A549 (cell line): ENCODE results near the gene NLK. TPM values are rescaled to one million over a fixed set of nuclear protein-coding genes. Genes with fewer than 3 reads are reported as not detected.
A peak's percentile ranks its signal among the peaks of the same experiment; 100 is the strongest.
"Not testable (repeated sequence)": the region's sequence is repeated elsewhere in the genome, so short reads cannot be mapped to it uniquely, and the experiment has no call there.

Experiments used
- ATAC-seq, 2 experiments: fragments of 200-7000 bp in 1 of 2; fragments of >200 bp in 1 of 2; cut with Nextera tagmentation in 1 of 2; cut with Tn5 transposase in 1 of 2; 3 replicates each; pipeline versions ENCODE4 v1.8.0 to v1.9.1; 2018 to 2020; ENCODE audit warnings: mild to moderate bottlenecking in 1 of 2, moderate library complexity in 1 of 2
- CTCF ChIA-PET: fragments of 300-600 bp; sonication (Branson Sonifier 250); formaldehyde crosslinking; extraction: SDS; loops from one replicate; lab custom pipeline; 2021; ENCODE audit warnings: antibody characterized with exemption, inconsistent platforms; lab: Yijun Ruan, JAX
- POLR2A ChIA-PET: fragments of 350-600 bp; formaldehyde crosslinking; extraction: SDS; loops from one replicate; lab custom pipeline; 2021; ENCODE audit warnings: antibody characterized with exemption, inconsistent platforms; lab: Yijun Ruan, JAX
- DNase-seq, 2 experiments: peaks; one replicate each; pipeline versions ENCODE4 v3.0.0 to v3.0.0-alpha.2; 2011 to 2016; ENCODE audit warnings: low read depth in 1 of 2, low spot score in 1 of 2
- FAIRE-seq: peaks from 2 replicates; lab custom pipeline; 2011; peaks lifted over from hg19 to GRCh38; lab: Jason Lieb, UNC
- H3K27ac ChIP-seq, 2 experiments: fragments of >200 bp; sonication (Bioruptor Twin); formaldehyde crosslinking; 3 replicates each; pipeline ENCODE4 v1.5.1; 2016 to 2017
- H3K4me1 ChIP-seq: fragments of >200 bp; sonication (Bioruptor Twin); formaldehyde crosslinking; 3 replicates; pipeline ENCODE4 v1.6.1; 2016
- H3K4me2 ChIP-seq: fragments of >200 bp; sonication (Bioruptor Twin); formaldehyde crosslinking; 3 replicates; pipeline ENCODE4 v1.6.1; 2016
- H3K4me3 ChIP-seq: fragments of >200 bp; sonication (Bioruptor Twin); formaldehyde crosslinking; 3 replicates; pipeline ENCODE4 v1.5.1; 2016
- H3K9me3 ChIP-seq: fragments of >200 bp; sonication (Bioruptor Twin); formaldehyde crosslinking; 3 replicates; pipeline ENCODE4 v1.6.1; 2016
- CBX8 ChIP-seq: fragments of 200-600 bp; sonication (generic); IDR thresholded peaks from 2 replicates; pipeline ENCODE4 v1.6.1; 2016
- HOXA7 ChIP-seq: fragments of 250-450 bp; sonication (Bioruptor Pico); IDR thresholded peaks from 2 replicates; pipeline ENCODE4 v1.5.0; 2020; ENCODE audit warnings: mild to moderate bottlenecking, moderate library complexity
- MAFK ChIP-seq: fragments of 450-650 bp; IDR thresholded peaks from 2 replicates; pipeline ENCODE4 v1.6.1; 2014; ENCODE audit not compliant: partially characterized antibody
- RAD21 ChIP-seq, 2 experiments: fragments of >200 bp in 1 of 2; sonication (Bioruptor Twin) in 1 of 2; formaldehyde crosslinking in 1 of 2; IDR thresholded peaks in 1 of 2; conservative IDR thresholded peaks in 1 of 2; 2 replicates in 1 of 2; 3 replicates in 1 of 2; pipeline ENCODE4 v1.6.1; 2012 to 2018; ENCODE audit warnings: inconsistent platforms in 1 of 2
- SMC3 ChIP-seq: fragments of >200 bp; sonication (Bioruptor Twin); formaldehyde crosslinking; IDR thresholded peaks from 3 replicates; pipeline ENCODE4 v1.6.1; 2018; ENCODE audit warnings: inconsistent platforms
- WGBS: methylation state at CpG from one replicate; pipeline ENCODE4 v1.1.6; 2017; ENCODE audit errors: missing lambda C conversion rate; 5-methylcytosine and 5-hydroxymethylcytosine counted together
- polyA plus RNA-seq, 4 experiments: library from polyadenylated mRNA; depleted of rRNA in 3 of 4; stranded (reverse); fragments of >200 nt; fragmentation: RNase III in 1 of 4; extraction: RNeasy Plus Mini Kit Qiagen cat#74134 plus additional on column Dnase treatment in 1 of 4; gene quantifications; 2 replicates in 3 of 4; 3 replicates in 1 of 4; pipeline ENCODE4 v1.2.3, GENCODE V29; 2011 to 2017
- TF ChIP-seq, protein P1 (sequence below): fragments of >200 bp; sonication (Bioruptor Twin); formaldehyde crosslinking; IDR thresholded peaks from 3 replicates; pipeline ENCODE4 v1.5.1; 2016

Gene NLK
- polyA plus RNA-seq, 2 of the 4 experiments (the other 2 are of a cell fraction): 11.8 to 26.5 TPM

- ChIA-PET POLR2A (no interaction called here), CTCF (interaction anchor here (1.0 to 17.5 kb wide), 8 partner anchors 13 to 125 kb away, joined by 3 to 338 read pairs (median 5); no protein-coding TSS in a partner anchor)
- Histone ChIP-seq H3K27ac (no peak overlapping the region), H3K9me3 (no peaks in the 10 kb centered on the region), H3K4me2 (no peak overlapping the region), H3K4me1 (peaks cover 14% of the 10 kb centered on the region; the same call in 2 of the 3 replicates), H3K4me3 (no peak overlapping the region)
- TF ChIP-seq RAD21 (conservative IDR thresholded peaks at IDR 0.05 in 1 of 2, IDR thresholded peaks at IDR 0.05 in 1 of 2) (no peak), HOXA7 (CRISPR knock-in tag) (no peak), MAFK (peak; percentile 82), CBX8 (no peak)
- ATAC-seq (no peak), FAIRE-seq (no peak), DNase-seq (no peak)
- WGBS: 81% methylated on average over 7 of the region's 7 CpGs
Measured at GRCh38 chr17:28230011-28230410, 187.5 kb downstream of the NLK start.

GRCh38 chr17:28230607-28231006 lies 188.1 kb downstream of the NLK start:
- not testable (repeated sequence) for FAIRE-seq, H3K27ac ChIP-seq, DNase-seq, H3K4me3 ChIP-seq, H3K4me2 ChIP-seq, ATAC-seq, H3K9me3 ChIP-seq
- WGBS: 58% methylated on average over 6 of the region's 6 CpGs
- POLR2A ChIA-PET: interaction anchor here (1.5 kb wide), 1 partner anchor 105 kb away, joined by 3 read pairs; the partner anchor contains the start of genes IFT20 and TNFAIP1
- CTCF ChIA-PET: interaction anchor here (1.0 to 17.5 kb wide), 9 partner anchors 17 to 139 kb away, joined by 3 to 338 read pairs (median 4); no protein-coding TSS in a partner anchor
- H3K4me1 ChIP-seq: peaks cover 14% of the 10 kb centered on the region; the same call in 2 of the 3 replicates

DNA sequence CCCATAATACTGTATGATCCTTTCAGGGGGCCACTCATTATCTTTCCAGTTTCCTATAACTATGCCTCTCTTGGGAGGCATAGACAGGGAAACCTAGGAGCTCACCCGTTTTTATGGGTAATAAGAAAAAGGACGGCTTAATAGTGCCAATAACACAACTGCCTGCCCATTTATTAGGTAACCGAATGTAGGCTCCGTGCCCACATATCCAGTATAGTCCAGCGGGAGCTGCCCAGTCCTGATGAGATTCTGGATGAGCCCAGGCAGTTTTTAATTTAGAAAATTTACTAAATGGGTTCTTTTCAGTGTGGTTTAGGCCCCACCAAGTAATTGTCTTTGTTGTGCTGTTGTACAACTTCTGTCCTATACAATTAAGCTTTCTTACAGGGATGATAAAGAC lies 189.1 kb downstream of the NLK start:
- not testable (repeated sequence) for H3K4me2 ChIP-seq, DNase-seq, ATAC-seq, H3K4me3 ChIP-seq, H3K27ac ChIP-seq, H3K9me3 ChIP-seq, FAIRE-seq
- POLR2A ChIA-PET: interaction anchor here (1.5 kb wide), 1 partner anchor 104 kb away, joined by 3 read pairs; the partner anchor contains the start of genes IFT20 and TNFAIP1
- CTCF ChIA-PET: interaction anchor here (0.7 to 17.5 kb wide), 21 partner anchors 11 to 185 kb away, joined by 3 to 338 read pairs (median 4); partner anchors contain the start of genes IFT20 and TNFAIP1
- peaks cover 14% of the 10 kb centered on the region; the same call in 2 of the 3 replicates for H3K4me1 ChIP-seq
- 53% methylated on average over 5 of the region's 5 CpGs for WGBS

- ChIA-PET CTCF (interaction anchor here (0.8 to 17.5 kb wide), 24 partner anchors 11 to 260 kb away, joined by 3 to 338 read pairs (median 4); partner anchors contain the start of genes IFT20, SLC13A2 and TNFAIP1), POLR2A (interaction anchor here (1.2 kb wide), 1 partner anchor 102 kb away, joined by 4 read pairs; the partner anchor contains the start of genes IFT20 and TNFAIP1)
- H3K27ac ChIP-seq, H3K4me1 ChIP-seq, H3K4me3 ChIP-seq, ATAC-seq, H3K9me3 ChIP-seq, FAIRE-seq: not testable (repeated sequence)
- DNase-seq: peak in 1 of 2 experiments; percentile 21
- TF ChIP-seq RAD21 (conservative IDR thresholded peaks at IDR 0.05 in 1 of 2, IDR thresholded peaks at IDR 0.05 in 1 of 2): peak; percentile 47 to 52
- 0 out of 3 replicates have a peak, but pooled peaks have one; percentile 16 for TF ChIP-seq SMC3
- TF ChIP-seq, protein P1, sequence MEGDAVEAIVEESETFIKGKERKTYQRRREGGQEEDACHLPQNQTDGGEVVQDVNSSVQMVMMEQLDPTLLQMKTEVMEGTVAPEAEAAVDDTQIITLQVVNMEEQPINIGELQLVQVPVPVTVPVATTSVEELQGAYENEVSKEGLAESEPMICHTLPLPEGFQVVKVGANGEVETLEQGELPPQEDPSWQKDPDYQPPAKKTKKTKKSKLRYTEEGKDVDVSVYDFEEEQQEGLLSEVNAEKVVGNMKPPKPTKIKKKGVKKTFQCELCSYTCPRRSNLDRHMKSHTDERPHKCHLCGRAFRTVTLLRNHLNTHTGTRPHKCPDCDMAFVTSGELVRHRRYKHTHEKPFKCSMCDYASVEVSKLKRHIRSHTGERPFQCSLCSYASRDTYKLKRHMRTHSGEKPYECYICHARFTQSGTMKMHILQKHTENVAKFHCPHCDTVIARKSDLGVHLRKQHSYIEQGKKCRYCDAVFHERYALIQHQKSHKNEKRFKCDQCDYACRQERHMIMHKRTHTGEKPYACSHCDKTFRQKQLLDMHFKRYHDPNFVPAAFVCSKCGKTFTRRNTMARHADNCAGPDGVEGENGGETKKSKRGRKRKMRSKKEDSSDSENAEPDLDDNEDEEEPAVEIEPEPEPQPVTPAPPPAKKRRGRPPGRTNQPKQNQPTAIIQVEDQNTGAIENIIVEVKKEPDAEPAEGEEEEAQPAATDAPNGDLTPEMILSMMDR: peak; percentile 74
- H3K4me2 ChIP-seq: peak overlapping the region; percentile 45; the same call in 2 of the 3 replicates
- WGBS: 18% methylated on average over 21 of the region's 21 CpGs
Measured at GRCh38 chr17:28232966-28233870, 190.7 kb downstream of the NLK start.

GRCh38 chr17:28233872-28234856 lies 191.7 kb downstream of the NLK start:
- WGBS: 69% methylated on average over 22 of the region's 22 CpGs
- not testable (repeated sequence) for ATAC-seq, FAIRE-seq, H3K4me1 ChIP-seq, H3K27ac ChIP-seq, DNase-seq, H3K9me3 ChIP-seq, H3K4me3 ChIP-seq
- CTCF ChIA-PET: interaction anchor here (0.8 to 17.5 kb wide), 22 partner anchors 13 to 239 kb away, joined by 3 to 338 read pairs (median 4); partner anchors contain the start of genes IFT20, SLC13A2 and TNFAIP1
- POLR2A ChIA-PET: interaction anchor here (1.2 kb wide), 1 partner anchor 101 kb away, joined by 4 read pairs; the partner anchor contains the start of genes IFT20 and TNFAIP1
- 0 out of 3 replicates have a peak overlapping the region, but pooled peaks have one; percentile 45 for H3K4me2 ChIP-seq

GRCh38 chr17:28235066-28235700 lies 192.7 kb downstream of the NLK start:
- DNase-seq, H3K27ac ChIP-seq, H3K4me3 ChIP-seq, POLR2A ChIA-PET, H3K9me3 ChIP-seq, H3K4me1 ChIP-seq, FAIRE-seq, ATAC-seq, H3K4me2 ChIP-seq: not testable (repeated sequence)
- 71% methylated on average over 12 of the region's 12 CpGs for WGBS
- CTCF ChIA-PET: interaction anchor here (0.6 to 17.5 kb wide), 8 partner anchors 9 to 117 kb away, joined by 3 to 338 read pairs (median 3); partner anchors contain the start of genes IFT20 and TNFAIP1

DNA sequence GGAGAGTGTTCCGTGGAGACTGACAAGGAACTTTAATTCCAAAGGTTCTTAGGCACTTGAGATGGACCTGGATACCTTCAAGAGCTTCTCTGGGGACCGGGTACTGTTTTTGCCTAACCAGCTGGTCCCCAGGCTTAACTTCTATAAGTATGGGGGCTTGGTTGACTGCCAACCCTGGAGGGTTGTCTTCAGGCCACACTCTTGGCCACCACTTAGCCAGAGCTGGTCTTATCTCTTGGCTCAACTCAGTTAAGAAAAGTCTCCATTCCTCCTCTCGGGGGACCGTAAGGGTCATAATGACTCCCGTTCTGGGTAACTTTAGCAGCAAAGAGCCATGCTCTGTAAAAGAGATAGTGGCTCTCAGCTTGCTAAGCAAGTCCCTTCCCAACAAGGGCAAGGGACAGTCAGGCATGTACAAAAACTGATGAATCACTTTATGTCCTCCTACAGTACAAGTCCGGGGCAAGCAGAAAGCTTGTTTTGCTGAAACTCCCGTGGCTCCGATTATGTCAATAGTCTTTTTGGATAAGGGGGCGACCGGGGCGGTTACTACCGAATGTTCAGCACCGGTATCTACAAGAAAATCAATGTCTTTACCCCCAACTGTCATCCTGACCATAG lies 193.7 kb downstream of the NLK start:
- H3K9me3 ChIP-seq, H3K4me2 ChIP-seq, H3K4me3 ChIP-seq, DNase-seq, H3K4me1 ChIP-seq, POLR2A ChIA-PET, FAIRE-seq, H3K27ac ChIP-seq, ATAC-seq: not testable (repeated sequence)
- WGBS: 64% methylated on average over 13 of the region's 13 CpGs
- CTCF ChIA-PET: interaction anchor here (0.6 to 17.5 kb wide), 9 partner anchors 10 to 305 kb away, joined by 3 to 338 read pairs (median 3); partner anchors contain the start of genes IFT20 and TNFAIP1
